NCI-H2227 (cell line): ENCODE data around the gene MRPS12.
"Not testable (repeated sequence)": the region's sequence is repeated elsewhere in the genome, so short reads cannot be mapped to it uniquely, and the experiment has no call there.

ENCODE experiments used
- DNase-seq: peaks from one replicate; lab custom pipeline; 2025; ENCODE audit not compliant: unreplicated experiment; lab: John Stamatoyannopoulos, UW

Gene MRPS12

DNA sequence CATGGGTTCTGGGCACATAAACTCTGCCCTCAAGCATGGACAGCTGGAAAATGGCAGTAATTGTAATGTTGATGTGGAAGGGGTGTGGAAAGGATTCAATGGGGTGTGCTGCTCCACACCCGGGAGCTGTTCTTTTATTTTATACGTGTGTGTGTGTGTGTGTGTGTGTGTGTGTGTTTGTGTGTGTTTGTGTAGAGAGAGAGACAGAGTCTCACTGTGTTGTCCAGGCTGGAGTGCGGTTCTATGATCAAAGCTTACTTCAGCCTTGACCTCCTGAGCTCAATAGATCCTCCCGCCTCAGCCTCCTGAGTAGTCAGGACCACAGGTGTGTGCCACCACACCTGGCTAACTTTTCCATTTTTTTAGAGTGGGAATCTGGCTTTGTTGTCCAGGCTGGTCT, 2.8 kb downstream of the MRPS12 start:
- DNase-seq, result no peak

DNA sequence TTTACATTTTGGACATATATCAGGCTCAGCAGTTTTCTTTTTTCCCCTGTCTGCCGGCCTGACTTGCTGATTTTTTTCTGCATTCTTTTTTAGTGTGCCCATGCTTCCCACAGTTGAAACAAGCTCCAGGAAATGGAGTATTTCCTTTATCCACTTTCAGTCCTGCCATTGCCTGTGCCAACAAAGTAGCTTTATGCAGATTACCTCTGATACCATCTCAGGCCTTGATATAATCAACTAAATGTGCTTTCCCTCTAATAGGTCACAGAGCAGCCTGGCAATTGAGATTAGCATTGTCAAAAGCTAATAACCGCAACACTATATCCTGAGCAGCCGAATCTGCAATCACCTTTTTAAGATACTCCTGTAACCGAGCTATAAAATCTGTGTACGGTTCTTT, 9.2 kb downstream of the MRPS12 start:
- DNase-seq, result no peak

DNA sequence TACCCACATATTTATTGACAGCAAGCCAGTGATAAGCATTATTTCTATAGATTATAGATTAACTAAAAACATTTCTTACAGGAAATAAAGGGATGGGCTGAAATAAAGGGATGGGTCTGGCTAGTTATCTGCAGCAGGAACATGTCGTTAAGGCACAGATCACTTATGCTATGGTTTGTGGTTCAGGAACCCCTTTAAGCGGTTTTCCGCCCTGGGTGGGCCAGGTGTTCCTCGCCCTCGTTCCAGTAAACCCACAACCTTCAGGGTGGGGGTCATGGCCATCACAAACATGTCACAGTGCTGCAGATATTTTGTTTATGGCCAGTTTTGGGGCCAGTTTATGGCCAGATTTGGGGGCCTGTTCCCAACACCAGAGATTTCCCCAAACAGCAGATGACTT, 10.7 kb downstream of the MRPS12 start:
- not testable (repeated sequence) for DNase-seq

DNA sequence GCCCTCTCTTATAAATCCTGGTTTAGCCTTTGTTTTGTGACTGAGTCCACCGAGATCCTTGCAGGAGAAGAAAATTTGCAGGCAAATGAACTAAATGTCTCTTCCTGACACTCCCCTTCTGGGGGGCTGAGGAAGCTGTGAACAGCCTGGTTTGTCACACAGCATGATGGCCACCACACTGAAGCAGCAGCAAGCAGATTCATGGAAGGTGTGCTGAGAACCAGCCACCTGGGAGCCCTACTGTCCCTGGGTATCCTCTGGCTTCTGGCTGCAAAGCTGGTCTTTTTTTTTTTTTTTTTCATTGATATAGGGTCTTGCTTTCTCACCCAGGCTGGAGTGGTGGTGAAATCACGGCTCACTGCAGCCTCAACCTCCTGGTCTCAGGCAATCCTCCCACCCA, 11.2 kb downstream of the MRPS12 start:
- no peak for DNase-seq

DNA sequence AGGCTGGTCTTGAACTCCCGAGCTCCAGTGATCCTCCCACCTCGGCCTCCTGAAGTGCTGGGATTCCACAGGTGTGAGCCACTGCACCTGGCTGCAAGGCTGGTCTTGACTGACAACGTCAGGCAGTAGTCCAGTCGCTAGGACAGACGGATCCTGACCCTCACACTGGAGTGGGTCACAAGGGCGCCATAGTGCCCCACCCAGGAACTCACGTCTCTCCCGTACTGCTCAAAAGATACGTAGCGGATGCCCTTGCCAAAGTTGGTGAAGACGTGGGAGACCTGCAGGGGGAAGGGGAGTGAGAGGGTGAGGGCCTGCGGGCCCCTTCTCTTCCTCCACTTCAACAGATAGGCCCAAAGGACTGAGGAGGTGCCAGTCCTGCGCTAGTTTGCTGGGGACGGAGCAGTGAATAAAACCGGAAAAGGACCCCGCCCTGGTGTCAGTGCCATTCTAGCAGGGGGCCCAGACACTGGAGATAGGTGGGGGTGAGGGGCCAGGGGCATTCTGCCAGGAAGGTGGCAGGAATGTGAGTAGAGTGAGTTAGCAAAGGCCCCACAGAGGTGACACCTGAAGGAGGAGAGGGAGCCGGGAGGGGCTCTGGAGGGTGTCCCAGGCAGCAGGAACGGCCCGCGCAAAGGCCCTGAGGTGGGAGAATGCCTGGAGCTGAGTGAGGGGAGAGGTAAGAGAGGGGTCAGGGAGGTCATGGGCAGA, 11.9 kb downstream of the MRPS12 start:
- DNase-seq, result no peak

DNA sequence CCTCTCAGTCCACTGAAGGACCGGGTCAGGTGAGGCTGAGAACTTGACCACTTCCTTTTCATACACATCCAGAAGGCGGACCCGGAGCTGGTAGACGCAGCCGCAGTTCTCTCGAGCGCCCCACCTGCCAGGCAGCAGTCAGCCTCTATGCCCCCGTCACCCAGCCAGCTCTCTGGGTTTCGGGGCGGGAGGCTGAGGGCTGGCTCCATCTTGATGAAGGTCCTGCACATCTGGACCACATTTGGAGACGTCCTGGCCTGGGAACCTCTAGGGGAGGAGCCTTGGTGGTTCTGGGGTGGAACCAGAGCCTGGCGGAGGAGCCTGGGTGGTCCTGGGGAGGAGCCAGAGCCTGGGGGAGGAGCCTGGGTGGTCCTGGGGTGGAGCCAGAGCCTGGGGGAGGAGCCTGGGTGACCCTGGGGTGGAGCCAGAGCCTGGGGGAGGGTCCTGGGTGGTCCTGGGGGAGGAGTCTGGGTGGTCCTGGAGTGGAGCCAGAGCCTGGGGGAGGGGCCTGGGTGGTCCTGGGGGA, 14.3 kb downstream of the MRPS12 start:
- DNase-seq, result peak; percentile 72

DNA sequence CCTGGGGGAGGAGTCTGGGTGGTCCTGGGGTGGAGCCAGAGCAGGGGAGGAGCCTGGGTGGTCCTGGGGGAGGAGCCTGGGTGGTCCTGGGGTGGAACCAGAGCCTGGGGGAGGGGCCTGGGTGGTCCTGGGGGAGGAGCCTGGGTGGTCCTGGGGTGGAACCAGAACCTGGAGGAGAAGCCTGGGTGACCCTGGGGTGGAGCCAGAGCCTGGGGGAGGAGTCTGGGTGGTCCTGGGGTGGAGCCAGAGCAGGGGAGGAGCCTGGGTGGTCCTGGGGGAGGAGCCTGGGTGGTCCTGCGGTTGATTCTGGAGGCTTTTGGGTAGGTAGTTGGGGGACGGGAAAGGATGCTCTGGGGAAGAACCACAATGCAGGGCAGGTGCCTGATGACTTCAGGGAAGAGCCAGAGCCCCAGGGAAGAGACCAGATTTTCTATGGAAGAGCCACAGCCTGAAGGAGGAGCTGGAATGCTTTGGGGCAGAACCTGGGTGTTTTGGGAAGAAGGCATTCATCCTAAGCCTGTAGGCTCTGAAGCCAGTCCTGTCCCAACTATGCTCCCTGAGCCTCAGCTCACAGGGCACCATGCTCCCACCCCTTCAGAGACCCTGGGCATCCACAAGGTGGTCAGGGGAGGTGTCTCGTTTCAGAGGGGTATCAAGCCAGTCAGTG, 15.0 kb downstream of the MRPS12 start:
- DNase-seq, result no peak

GRCh38 chr19:38946229-38947010, 15.7 kb downstream of the MRPS12 start:
- DNase-seq, result no peak

DNA sequence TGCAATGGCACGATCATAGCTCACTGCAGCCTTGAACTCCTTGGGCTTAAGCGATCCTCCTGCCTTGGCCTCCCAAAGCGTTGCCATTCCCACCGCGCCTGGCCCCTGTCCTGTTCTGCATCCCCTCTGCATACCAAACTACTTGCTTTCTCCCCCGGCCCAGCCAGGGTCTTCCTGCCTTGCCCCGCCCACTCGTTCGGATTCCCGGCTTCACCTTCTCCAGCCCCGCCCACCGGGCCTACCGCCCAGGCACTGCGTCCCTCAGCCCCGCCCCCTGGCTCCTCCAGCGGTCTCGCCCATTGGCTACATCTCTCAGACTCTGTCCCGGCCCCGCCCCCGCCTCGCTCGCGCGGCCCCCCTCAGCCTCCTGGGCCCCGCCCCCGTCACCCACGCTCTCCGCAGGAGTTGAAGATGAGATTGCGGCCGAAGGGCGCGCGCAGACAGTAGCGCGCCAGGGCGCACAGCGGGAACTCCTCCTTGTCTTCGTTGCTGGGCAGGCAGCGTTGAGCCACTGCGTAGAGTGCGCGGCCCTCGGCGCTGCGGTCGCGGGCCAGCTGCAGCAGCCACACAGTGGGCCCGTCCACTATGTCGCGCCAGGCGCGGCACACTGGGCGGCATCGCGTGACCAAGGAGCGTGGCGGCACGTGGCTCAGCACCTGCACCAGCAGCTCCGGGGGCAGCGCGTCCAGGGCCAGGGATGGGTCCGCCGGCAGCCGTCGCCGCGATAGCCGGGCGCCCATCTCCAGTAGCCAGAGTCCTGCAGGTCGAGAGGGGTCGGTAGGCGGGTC, 19.0 kb downstream of the MRPS12 start:
- DNase-seq, result peak; percentile 92

DNA sequence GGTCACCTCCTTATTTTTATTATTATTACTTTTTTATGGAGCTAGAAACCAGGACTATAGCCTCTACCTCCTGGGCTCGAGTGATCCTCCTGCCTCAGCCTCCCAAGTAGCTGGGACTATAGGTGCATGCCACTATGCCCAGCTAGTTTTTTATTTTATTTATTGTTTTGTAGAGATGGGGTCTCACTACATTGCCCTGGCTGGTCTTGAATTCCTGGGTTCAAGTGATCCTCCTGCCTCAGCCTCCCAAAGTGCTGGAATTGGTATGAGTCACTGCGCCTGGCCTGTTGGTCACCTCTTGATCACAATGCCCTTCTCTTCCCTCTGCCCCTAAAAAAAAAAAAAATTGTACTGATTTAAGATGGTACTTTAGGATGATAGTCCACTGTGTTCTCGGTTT, 20.4 kb downstream of the MRPS12 start:
- no peak for DNase-seq

DNA sequence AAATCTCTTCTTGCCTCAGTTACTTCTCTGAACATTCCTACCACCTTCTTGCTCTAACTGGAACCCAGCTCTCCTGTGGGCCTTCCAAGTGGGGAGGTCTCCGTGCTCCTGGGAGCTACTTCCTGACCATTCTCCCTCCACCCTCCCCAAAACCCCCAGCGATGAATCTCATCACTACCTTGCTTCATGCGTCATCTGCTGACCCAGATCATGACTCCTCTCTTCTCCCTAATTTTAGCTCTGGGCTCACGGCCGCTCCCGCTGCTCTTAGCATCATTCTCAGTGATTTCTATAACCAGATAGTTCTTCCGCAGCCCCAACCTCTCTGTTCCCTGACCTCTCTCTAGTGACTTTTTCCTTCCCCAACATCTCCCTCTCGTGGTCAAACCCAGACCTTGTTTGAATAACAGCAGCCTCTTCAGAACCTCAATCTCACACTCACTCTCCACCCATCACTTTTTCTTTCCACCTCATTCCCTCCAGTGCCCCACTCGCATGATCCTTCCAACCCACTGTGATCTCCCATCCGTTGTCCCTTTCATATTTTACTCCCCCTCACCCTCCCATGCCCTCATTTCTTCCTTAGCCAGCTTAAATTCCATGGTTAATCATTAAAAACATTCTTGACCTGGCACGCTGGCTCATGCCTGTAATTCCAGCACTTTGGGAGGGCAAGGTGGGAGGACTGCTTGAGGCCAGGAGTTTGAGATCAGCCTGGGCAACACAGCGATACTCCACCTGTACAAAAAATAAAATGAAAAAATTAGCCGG, 21.8 kb downstream of the MRPS12 start:
- DNase-seq, result no peak

DNA sequence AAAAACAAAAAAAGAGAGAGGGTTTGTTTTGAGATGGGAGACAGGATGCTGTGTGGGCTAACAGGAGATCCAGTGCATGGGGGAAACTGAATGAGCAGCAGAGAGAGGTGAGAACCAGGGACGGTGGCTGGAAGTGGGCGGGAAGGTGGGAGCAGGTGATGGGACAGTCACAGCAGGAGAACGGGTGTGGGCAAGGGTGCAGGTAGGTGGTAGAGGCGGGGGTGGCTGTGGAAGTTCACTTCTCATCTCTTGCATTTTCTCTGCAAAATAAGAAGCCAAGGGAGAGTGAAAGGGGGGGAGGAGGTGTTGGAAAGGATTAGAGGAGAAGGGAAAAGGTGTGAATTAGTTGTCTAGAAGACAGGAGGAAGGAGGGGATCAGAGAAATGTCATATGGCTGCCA, 22.9 kb downstream of the MRPS12 start:
- DNase-seq, result no peak

DNA sequence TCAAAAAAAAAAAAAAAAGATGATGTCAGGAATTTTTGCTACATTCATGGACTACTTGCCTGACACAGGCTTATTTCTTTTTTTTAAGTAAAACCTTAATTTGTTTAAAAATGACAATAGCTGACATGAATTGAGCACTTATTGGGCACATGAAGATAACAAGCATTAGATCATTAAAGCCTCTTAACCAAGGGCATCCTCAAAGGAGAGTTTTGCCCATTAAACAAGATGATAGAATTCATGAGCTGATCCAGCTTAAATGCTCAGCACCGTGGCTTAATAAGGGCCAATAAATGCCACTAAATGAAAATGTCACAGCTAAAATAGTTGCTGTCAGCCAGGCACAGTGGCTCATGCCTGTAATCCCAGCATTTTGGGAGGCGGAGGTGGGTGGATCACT, 25.5 kb downstream of the MRPS12 start:
- no peak for DNase-seq

DNA sequence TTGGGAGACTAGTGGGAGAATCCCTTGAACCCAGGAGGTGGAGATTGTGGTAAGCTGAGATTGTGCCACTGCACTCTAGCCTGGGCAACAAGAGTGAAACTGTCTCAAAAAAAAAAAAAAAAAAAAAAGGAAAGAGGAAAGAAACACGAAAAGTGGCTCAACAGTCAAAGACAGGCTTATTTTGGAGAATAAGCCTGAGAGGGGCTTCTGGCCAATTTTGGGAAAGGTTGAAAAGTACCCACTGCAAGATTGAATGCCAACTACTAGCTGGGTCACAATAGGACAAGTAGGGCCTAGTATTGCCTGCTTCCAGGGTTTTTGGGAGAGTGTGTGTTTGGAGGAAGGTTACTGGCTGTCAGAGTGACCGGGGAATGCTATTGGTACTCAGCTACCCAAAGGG, 27.6 kb downstream of the MRPS12 start:
- DNase-seq, result no peak

DNA sequence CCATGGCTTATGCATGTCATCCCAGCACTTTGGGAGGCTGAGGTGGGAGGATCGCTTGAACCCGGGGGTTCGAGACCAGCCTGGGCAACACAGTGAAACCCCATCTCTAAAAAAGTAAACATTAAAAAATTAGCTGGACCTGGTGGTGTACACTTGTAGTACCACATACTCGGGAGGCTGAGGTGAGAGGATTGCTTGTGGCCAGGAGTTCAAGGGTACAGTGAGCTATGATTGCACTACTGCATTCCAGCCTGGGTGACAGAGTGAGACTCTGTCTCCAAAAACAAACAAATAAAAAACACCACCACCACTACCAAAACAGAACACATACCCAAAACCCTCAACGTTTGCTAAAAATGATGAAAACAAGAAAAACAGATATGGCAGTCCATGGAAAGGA, 28.9 kb downstream of the MRPS12 start:
- DNase-seq, result no peak

- DNase-seq, result no peak
Measured at GRCh38 chr19:38964738-38965137, 34.0 kb downstream of the MRPS12 start.

- DNase-seq, result not testable (repeated sequence)
Measured at GRCh38 chr19:38966149-38966548, 35.4 kb downstream of the MRPS12 start.

DNA sequence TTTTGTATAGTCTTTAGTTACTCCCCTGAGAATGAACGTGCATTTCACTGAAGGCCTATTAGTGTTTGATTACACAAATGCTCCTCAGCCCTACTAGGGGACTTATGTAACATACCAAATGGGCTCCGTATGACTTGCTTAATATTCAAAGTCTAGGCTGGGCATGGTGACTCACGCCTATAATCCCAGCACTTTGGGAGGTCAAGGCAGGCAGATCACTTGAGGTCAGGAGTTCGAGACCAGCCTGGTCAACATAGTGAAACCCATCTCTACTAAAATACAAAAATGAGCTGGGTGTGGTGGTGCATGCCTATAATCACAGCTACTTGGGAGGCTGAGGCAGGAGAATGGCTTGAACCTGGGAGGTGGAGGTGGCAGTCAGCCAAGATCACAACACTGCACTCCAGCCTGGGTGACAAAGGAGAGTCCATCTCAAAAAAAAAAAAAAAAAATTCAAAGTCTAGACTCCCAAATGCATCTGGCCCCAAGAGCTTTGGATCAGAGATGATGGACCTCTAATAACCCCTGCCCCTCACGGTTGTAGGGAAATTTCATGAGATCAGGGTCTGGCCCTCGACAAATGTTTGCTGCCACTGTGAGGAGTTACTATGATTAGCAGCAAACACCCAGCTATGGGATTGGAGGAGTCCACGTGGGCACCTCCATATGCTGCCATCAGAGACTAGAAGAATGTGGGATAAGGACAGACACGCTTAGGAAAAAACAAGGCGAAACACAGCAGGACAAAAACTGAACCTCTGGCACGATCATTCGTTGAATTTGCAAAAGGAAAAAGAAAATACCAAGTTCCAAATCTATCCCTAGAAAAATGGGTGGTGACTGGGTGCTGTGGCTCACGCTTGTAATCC, 40.2 kb downstream of the MRPS12 start:
- DNase-seq, result no peak

DNA sequence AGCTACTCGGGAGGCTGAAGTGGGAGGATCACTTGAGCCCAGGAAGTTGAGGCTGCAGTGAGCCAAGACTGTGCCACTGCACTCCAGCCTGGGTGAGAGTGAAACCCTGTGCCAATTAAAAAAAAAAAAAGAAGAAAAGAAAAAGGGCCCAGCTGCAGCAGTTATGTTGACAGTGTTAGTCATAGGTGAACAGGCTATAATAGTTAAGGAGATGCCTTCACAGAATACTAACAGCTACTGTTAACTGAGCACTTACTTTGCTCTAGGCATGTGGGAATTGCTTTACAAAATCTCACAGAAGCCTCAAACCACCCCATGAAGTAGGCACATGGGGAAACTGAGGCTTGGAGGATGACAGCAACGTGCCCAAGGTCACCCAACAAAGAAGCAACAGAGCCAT, 40.9 kb downstream of the MRPS12 start:
- DNase-seq, result no peak
